Gastrocnemius medialis (tissue), 4 donors: ENCODE results near the gene ARHGAP35. TPM values are rescaled to one million over a fixed set of nuclear protein-coding genes. Genes with fewer than 3 reads are reported as not detected.

Experiments used
- ATAC-seq, 2 donors: fragments of 150-250 bp; one replicate each; pipeline ENCODE4 v1.9.1; 2016
- DNase-seq, 2 donors: peaks; one replicate each; pipeline ENCODE4 v3.0.0-alpha.2; 2019
- H3K27ac ChIP-seq, 4 donors: fragments of 200-600 bp; sonication (generic); 1 replicate in 1 of 4; 2 replicates in 3 of 4; pipeline ENCODE4 v1.5.1; 2016 to 2018; ENCODE audit warnings: mild to moderate bottlenecking in 2 of 4, moderate library complexity in 1 of 4
- H3K27me3 ChIP-seq, 3 donors: fragments of 200-600 bp; sonication (generic) in 2 of 3; 1 replicate in 1 of 3; 2 replicates in 2 of 3; pipeline versions ENCODE4 v1.5.1 to v1.6.0; 2016 to 2019; ENCODE audit warnings: mild to moderate bottlenecking in 1 of 3, moderate library complexity in 1 of 3
- H3K36me3 ChIP-seq, 2 donors: fragments of 200-600 bp; sonication (generic) in 1 of 2; one replicate each; pipeline ENCODE4 v1.5.1; 2017 to 2018
- H3K4me1 ChIP-seq, 2 donors: fragments of 200-600 bp; sonication (generic) in 1 of 2; one replicate each; pipeline ENCODE4 v1.5.1; 2016 to 2017; ENCODE audit warnings: mild to moderate bottlenecking in 2 of 2
- H3K4me3 ChIP-seq, 4 donors: fragments of 200-600 bp; sonication (generic) in 3 of 4; 1 replicate in 1 of 4; 2 replicates in 3 of 4; pipeline ENCODE4 v1.5.1; 2016 to 2019; ENCODE audit warnings: mild to moderate bottlenecking in 2 of 4
- H3K9me3 ChIP-seq, 3 donors: fragments of 200-600 bp; sonication (generic) in 2 of 3; 1 replicate in 1 of 3; 2 replicates in 2 of 3; pipeline ENCODE4 v1.5.1; 2016 to 2019
- POLR2A ChIP-seq, 2 donors: fragments of 450-650 bp; IDR thresholded peaks; one replicate each; pipeline ENCODE4 v1.6.1; 2017; ENCODE audit warnings: antibody characterized with exemption in 2 of 2, mild to moderate bottlenecking in 2 of 2, moderate library complexity in 2 of 2
- in situ Hi-C, 4 donors: fragments of 200-750 bp; cut with MboI; loops; one replicate each; pipeline versions ENCODE4 v1.15.0 to v1.8.0; 2017; ENCODE audit warnings: low sequenced_read_pairs in 4 of 4
- intact Hi-C: fragments of 100-400 bp; cut with DNase I; formaldehyde crosslinking; loops from one replicate; pipeline ENCODE4 v1.15.1; 2023; ENCODE audit warnings: low total_unique reads
- total RNA-seq, 4 donors: library from RNA; depleted of rRNA; stranded (reverse); fragments of >200 nt; gene quantifications; one replicate each; pipeline versions ENCODE4 v1.1.0 to v1.2.3, GENCODE V29; 2016
- TF ChIP-seq, protein P1 (sequence below), 5 experiments: fragments of 450-650 bp in 3 of 5; fragments of 200-600 bp in 2 of 5; sonication (generic) in 2 of 5; IDR thresholded peaks in 4 of 5; conservative IDR thresholded peaks in 1 of 5; 1 replicate in 4 of 5; 2 replicates in 1 of 5; pipeline ENCODE4 v1.5.1; 2016 to 2019; ENCODE audit warnings: antibody characterized with exemption in 5 of 5, mild to moderate bottlenecking in 3 of 5, moderate library complexity in 3 of 5

The ARHGAP35 gene
- total RNA-seq, 4 donors from 2014 or later: 16.1 to 43.6 (median 32.7) TPM

- no peaks in the 10 kb centered on the region for H3K27me3 ChIP-seq
- H3K4me1 ChIP-seq: peaks cover 58 to 74% of the 10 kb centered on the region in 2 donors
- DNase-seq (no peak), ATAC-seq (peak in 1 of 2 donors; percentile 15)
- peak overlapping the region; percentile 11 to 62 (median 36) for H3K27ac ChIP-seq
- H3K4me3 ChIP-seq: no peak overlapping the region
- H3K9me3 ChIP-seq: no peaks in the 10 kb centered on the region
- TF ChIP-seq, protein P1, sequence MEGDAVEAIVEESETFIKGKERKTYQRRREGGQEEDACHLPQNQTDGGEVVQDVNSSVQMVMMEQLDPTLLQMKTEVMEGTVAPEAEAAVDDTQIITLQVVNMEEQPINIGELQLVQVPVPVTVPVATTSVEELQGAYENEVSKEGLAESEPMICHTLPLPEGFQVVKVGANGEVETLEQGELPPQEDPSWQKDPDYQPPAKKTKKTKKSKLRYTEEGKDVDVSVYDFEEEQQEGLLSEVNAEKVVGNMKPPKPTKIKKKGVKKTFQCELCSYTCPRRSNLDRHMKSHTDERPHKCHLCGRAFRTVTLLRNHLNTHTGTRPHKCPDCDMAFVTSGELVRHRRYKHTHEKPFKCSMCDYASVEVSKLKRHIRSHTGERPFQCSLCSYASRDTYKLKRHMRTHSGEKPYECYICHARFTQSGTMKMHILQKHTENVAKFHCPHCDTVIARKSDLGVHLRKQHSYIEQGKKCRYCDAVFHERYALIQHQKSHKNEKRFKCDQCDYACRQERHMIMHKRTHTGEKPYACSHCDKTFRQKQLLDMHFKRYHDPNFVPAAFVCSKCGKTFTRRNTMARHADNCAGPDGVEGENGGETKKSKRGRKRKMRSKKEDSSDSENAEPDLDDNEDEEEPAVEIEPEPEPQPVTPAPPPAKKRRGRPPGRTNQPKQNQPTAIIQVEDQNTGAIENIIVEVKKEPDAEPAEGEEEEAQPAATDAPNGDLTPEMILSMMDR (IDR thresholded peaks at IDR 0.05 in 4 of 5, conservative IDR thresholded peaks at IDR 0.05 in 1 of 5): no peak
- H3K36me3 ChIP-seq: no peaks in the 10 kb centered on the region
- in situ Hi-C loops: no loop called here
- intact Hi-C loops: no loop called here
Observed at GRCh38 chr19:46904114-46905060, 43.6 kb downstream of the ARHGAP35 start.

GRCh38 chr19:46906221-46906620, 45.4 kb downstream of the ARHGAP35 start:
- intact Hi-C loops (no loop called here), in situ Hi-C loops (no loop called here)
- H3K27ac ChIP-seq: peak overlapping the region in 1 of 4 donors; percentile 12
- H3K4me3 ChIP-seq: no peak overlapping the region
- no peak for ATAC-seq
- TF ChIP-seq, protein P1 (IDR thresholded peaks at IDR 0.05 in 4 of 5, conservative IDR thresholded peaks at IDR 0.05 in 1 of 5): no peak
- no peak for TF ChIP-seq POLR2A (IDR thresholded peaks at IDR 0.05)
- H3K9me3 ChIP-seq: no peaks in the 10 kb centered on the region
- no peaks in the 10 kb centered on the region for H3K36me3 ChIP-seq
- peaks cover 59 to 72% of the 10 kb centered on the region in 2 donors for H3K4me1 ChIP-seq
- no peak for DNase-seq
- no peaks in the 10 kb centered on the region for H3K27me3 ChIP-seq

DNA sequence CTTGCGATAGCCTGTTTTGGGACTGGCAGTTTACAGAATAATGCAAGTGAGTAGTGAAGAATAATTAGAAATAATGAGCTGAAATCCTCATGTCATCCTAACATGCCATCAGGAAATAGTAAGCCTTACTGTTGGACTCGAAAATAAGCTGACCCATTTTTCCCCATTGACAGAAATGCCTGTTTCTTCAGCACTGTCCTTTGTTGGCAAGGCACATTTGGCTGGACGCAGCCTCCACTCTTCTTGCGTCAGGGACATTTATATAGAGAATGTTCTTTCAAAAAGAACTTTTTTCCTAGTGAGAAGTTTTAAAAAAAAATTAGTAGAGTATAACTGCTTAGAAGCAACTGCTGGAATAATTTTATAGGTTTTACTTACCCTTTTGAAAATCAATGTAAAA, 47.1 kb downstream of the ARHGAP35 start:
- Histone ChIP-seq H3K27ac (no peak overlapping the region), H3K4me1 (peaks cover 46 to 72% of the 10 kb centered on the region in 2 donors), H3K36me3 (no peaks in the 10 kb centered on the region), H3K27me3 (no peaks in the 10 kb centered on the region), H3K4me3 (no peak overlapping the region), H3K9me3 (no peaks in the 10 kb centered on the region)
- ATAC-seq: peak in 1 of 2 donors; percentile 56
- DNase-seq: no peak
- intact Hi-C loops: no loop called here
- TF ChIP-seq POLR2A (IDR thresholded peaks at IDR 0.05): no peak
- TF ChIP-seq, protein P1 (IDR thresholded peaks at IDR 0.05 in 4 of 5, conservative IDR thresholded peaks at IDR 0.05 in 1 of 5): no peak
- in situ Hi-C loops: no loop called here

GRCh38 chr19:46909356-46909755, 48.6 kb downstream of the ARHGAP35 start:
- intact Hi-C loops: no loop called here
- H3K4me1 ChIP-seq: peaks cover 45 to 72% of the 10 kb centered on the region in 2 donors
- ATAC-seq (no peak), DNase-seq (no peak)
- in situ Hi-C loops: no loop called here
- H3K27ac ChIP-seq: no peak overlapping the region
- no peaks in the 10 kb centered on the region for H3K9me3 ChIP-seq
- no peak overlapping the region for H3K4me3 ChIP-seq
- H3K27me3 ChIP-seq: no peaks in the 10 kb centered on the region
- H3K36me3 ChIP-seq: no peaks in the 10 kb centered on the region
- TF ChIP-seq POLR2A (IDR thresholded peaks at IDR 0.05): no peak
- TF ChIP-seq, protein P1 (IDR thresholded peaks at IDR 0.05 in 4 of 5, conservative IDR thresholded peaks at IDR 0.05 in 1 of 5): no peak

Other genes starting within 250 kb of the ARHGAP35 start
- 1 to 10 TPM in 3 of 4 donors, under 1 TPM in 1; 0.87 to 1.7 (median 1.3) TPM for gene PTGIR, start 235.9 kb upstream of the ARHGAP35 start, total RNA-seq
- gene GNG8, start 224.8 kb upstream of the ARHGAP35 start, total RNA-seq: not detected
- 1 to 10 TPM in 1 of 4 donors, under 1 TPM in 3; 0.26 to 1.0 (median 0.39) TPM for gene DACT3, start 199.8 kb upstream of the ARHGAP35 start, total RNA-seq
- 1 to 10 TPM; 4.2 to 7.2 (median 6.1) TPM for gene PRKD2, start 143.9 kb upstream of the ARHGAP35 start, total RNA-seq
- gene FKRP, start 114.9 kb upstream of the ARHGAP35 start, total RNA-seq: 10 to 100 TPM; 16.5 to 23.0 (median 18.9) TPM
- 10 to 100 TPM; 45.5 to 75.7 (median 57.9) TPM for gene STRN4, start 114.5 kb upstream of the ARHGAP35 start, total RNA-seq
- gene SLC1A5, start 72.4 kb upstream of the ARHGAP35 start, total RNA-seq: 10 to 100 TPM in 3 of 4 donors, 1 to 10 TPM in 1; 7.6 to 18.5 (median 10.7) TPM
- gene AP2S1, start 10.2 kb upstream of the ARHGAP35 start, total RNA-seq: 10 to 100 TPM; 42.7 to 94.1 (median 64.9) TPM
- gene NPAS1, start 158.8 kb downstream of the ARHGAP35 start, total RNA-seq: 1 to 10 TPM in 1 of 4 donors, under 1 TPM in 1, not detected in 2; 0.61 to 1.1 TPM
- 10 to 100 TPM; 46.3 to 94.7 (median 71.5) TPM for gene TMEM160, start 187.6 kb downstream of the ARHGAP35 start, total RNA-seq